IMR-90 (cell line): ENCODE data around the gene SLC18A2. TPM values are rescaled to one million over a fixed set of nuclear protein-coding genes. Genes with fewer than 3 reads are reported as not detected.

Experiments
- ATAC-seq: fragments of 200-7000 bp; cut with Tn5 transposase; 2 replicates; pipeline ENCODE4 v1.9.1; 2020; ENCODE audit warnings: low read depth, mild to moderate bottlenecking, moderate library complexity
- BruUV-seq: library from RNA; stranded (reverse); fragments of 400-500 nt; replicated peaks from 2 replicates; lab custom pipeline; 2021; lab: Mats Ljungman, UMichigan
- CTCF ChIA-PET: fragments of 300-600 bp; formaldehyde crosslinking; extraction: SDS; loops from one replicate; lab custom pipeline; 2021; ENCODE audit warnings: antibody characterized with exemption; lab: Yijun Ruan, JAX
- POLR2A ChIA-PET: fragments of 300-600 bp; sonication (Branson Sonifier 250); formaldehyde crosslinking; loops from one replicate; lab custom pipeline; 2022; ENCODE audit warnings: antibody characterized with exemption; ENCODE audit not compliant: unreplicated experiment; lab: Charles Lee
- DNase-seq: peaks from one replicate; pipeline ENCODE4 v3.0.0; 2013
- H2AFZ ChIP-seq: replicated peaks from 2 replicates; pipeline ENCODE3; 2013; ENCODE audit warnings: low read length, mild to moderate bottlenecking; ENCODE audit not compliant: poor library complexity
- H2AK5ac ChIP-seq: 2 replicates; pipeline ENCODE4 v1.6.1; 2013; ENCODE audit warnings: low read depth, low read length, inconsistent platforms
- H2AK9ac ChIP-seq: replicated peaks from 2 replicates; pipeline ENCODE3; 2013; ENCODE audit warnings: mild to moderate bottlenecking, low read depth, low read length, moderate library complexity; ENCODE audit not compliant: poor library complexity
- H2BK120ac ChIP-seq: 2 replicates; pipeline ENCODE4 v1.6.1; 2013; ENCODE audit warnings: low read depth, low read length, inconsistent platforms
- H2BK15ac ChIP-seq: 3 replicates; pipeline ENCODE4 v1.6.1; 2013; ENCODE audit warnings: low read depth, low read length, inconsistent platforms
- H2BK20ac ChIP-seq: 2 replicates; pipeline ENCODE4 v1.6.1; 2013; ENCODE audit warnings: low read depth, mild to moderate bottlenecking, inconsistent platforms, low read length, moderate library complexity
- H2BK5ac ChIP-seq: 2 replicates; pipeline ENCODE4 v1.6.1; 2013; ENCODE audit warnings: mild to moderate bottlenecking, low read depth, low read length, inconsistent platforms; ENCODE audit not compliant: poor library complexity, severe bottlenecking
- H3K14ac ChIP-seq: replicated peaks from 2 replicates; pipeline ENCODE4 v1.6.1; 2013; ENCODE audit warnings: low read depth, low read length, inconsistent platforms
- H3K18ac ChIP-seq: 2 replicates; pipeline ENCODE4 v1.6.1; 2013; ENCODE audit warnings: low read depth, low read length, control low read depth
- H3K23ac ChIP-seq: 2 replicates; pipeline ENCODE4 v1.6.1; 2013; ENCODE audit warnings: low read depth, low read length, inconsistent platforms
- H3K27ac ChIP-seq: 2 replicates; pipeline ENCODE4 v1.5.1; 2013; ENCODE audit warnings: mild to moderate bottlenecking, control low read depth, low read length; ENCODE audit not compliant: insufficient read depth
- H3K27me3 ChIP-seq: 2 replicates; pipeline ENCODE4 v1.6.1; 2013; ENCODE audit warnings: low read length; ENCODE audit not compliant: control insufficient read depth, insufficient read depth
- H3K36me3 ChIP-seq: 2 replicates; pipeline ENCODE4 v1.6.1; 2013; ENCODE audit warnings: low read length, mixed read lengths; ENCODE audit not compliant: control insufficient read depth, insufficient read depth
- H3K4ac ChIP-seq: 2 replicates; pipeline ENCODE4 v1.6.1; 2013; ENCODE audit warnings: low read depth, low read length, inconsistent platforms
- H3K4me1 ChIP-seq: 2 replicates; pipeline ENCODE4 v1.6.1; 2013; ENCODE audit warnings: low read length, mixed read lengths; ENCODE audit not compliant: control insufficient read depth, insufficient read depth
- H3K4me2 ChIP-seq: 2 replicates; pipeline ENCODE4 v1.6.1; 2013; ENCODE audit warnings: low read depth, mild to moderate bottlenecking, control low read depth, low read length, moderate library complexity
- H3K4me3 ChIP-seq: 2 replicates; pipeline ENCODE4 v1.5.1; 2013; ENCODE audit warnings: low read depth, mild to moderate bottlenecking, control low read depth, low read length, moderate library complexity; ENCODE audit not compliant: insufficient read depth
- H3K56ac ChIP-seq: 2 replicates; pipeline ENCODE4 v1.6.1; 2013; ENCODE audit warnings: low read length, inconsistent platforms; ENCODE audit not compliant: insufficient read depth; ENCODE audit errors: extremely low read depth
- H3K79me1 ChIP-seq, 2 experiments: 2 replicates each; pipeline ENCODE4 v1.6.1; 2013; ENCODE audit warnings: low read length in 2 of 2, inconsistent platforms in 1 of 2, low read depth in 1 of 2
- H3K9ac ChIP-seq: 2 replicates; pipeline ENCODE4 v1.6.1; 2013; ENCODE audit warnings: low read depth, low read length, control low read depth
- H3K9me1 ChIP-seq: 2 replicates; pipeline ENCODE4 v1.6.1; 2013; ENCODE audit warnings: low read length, inconsistent platforms; ENCODE audit not compliant: insufficient read depth
- H3K9me3 ChIP-seq: 2 replicates; pipeline ENCODE4 v1.6.1; 2013; ENCODE audit warnings: low read length; ENCODE audit not compliant: control insufficient read depth, insufficient read depth
- H4K20me1 ChIP-seq: 2 replicates; pipeline ENCODE4 v1.6.1; 2013; ENCODE audit warnings: low read length, inconsistent platforms; ENCODE audit not compliant: insufficient read depth
- H4K5ac ChIP-seq: 2 replicates; pipeline ENCODE4 v1.6.1; 2013; ENCODE audit warnings: mild to moderate bottlenecking, low read depth, low read length, control low read depth
- H4K8ac ChIP-seq, 2 experiments: 2 replicates each; pipeline ENCODE4 v1.6.1; 2013; ENCODE audit warnings: low read depth in 2 of 2, low read length in 2 of 2, control low read depth in 1 of 2, inconsistent platforms in 1 of 2
- H4K91ac ChIP-seq: 2 replicates; pipeline ENCODE4 v1.6.1; 2013; ENCODE audit warnings: low read depth, low read length, inconsistent platforms; ENCODE audit not compliant: insufficient read depth
- CEBPB ChIP-seq: IDR thresholded peaks from 2 replicates; pipeline ENCODE4 v1.6.1; 2012; ENCODE audit warnings: low read depth, low read length, improper control_type of control experiment
- CTCF ChIP-seq: conservative IDR thresholded peaks from 2 replicates; pipeline ENCODE4 v1.5.1; 2012; ENCODE audit warnings: mild to moderate bottlenecking, low read depth, low read length, improper control_type of control experiment
- RAD21 ChIP-seq: IDR thresholded peaks from 2 replicates; pipeline ENCODE4 v1.6.1; 2012; ENCODE audit warnings: low read length, improper control_type of control experiment
- WGBS, 2 experiments: methylation state at CpG; one replicate each; pipeline versions ENCODE4 v1.1.5 to v1.1.7; 2013; ENCODE audit warnings: missing lambda C conversion rate in 2 of 2; ENCODE audit not compliant: insufficient read length in 1 of 2; ENCODE audit errors: extremely low coverage in 2 of 2; 5-methylcytosine and 5-hydroxymethylcytosine counted together
- dilution Hi-C: fragments of 300-500 bp; cut with HindIII; formaldehyde crosslinking; loops from one replicate; pipeline ENCODE4 v1.14.3; 2018; ENCODE audit warnings: low sequenced_read_pairs; ENCODE audit not compliant: unreplicated experiment
- in situ Hi-C: fragments of 300-500 bp; cut with MboI; formaldehyde crosslinking; loops from 3 replicates; pipeline ENCODE4 v1.14.3; 2019; ENCODE audit warnings: low sequenced_read_pairs, inconsistent platforms, mixed read lengths
- intact Hi-C: fragments of 100-400 bp; cut with micrococcal nuclease; formaldehyde crosslinking; loops from 2 replicates; pipeline ENCODE4 v1.10.0; 2022
- polyA plus RNA-seq, 3 experiments: library from polyadenylated mRNA; depleted of rRNA; stranded (reverse); fragments of >200 nt; gene quantifications; 2 replicates each; pipeline ENCODE4 v1.2.3, GENCODE V29; 2012; ENCODE audit warnings: low replicate concordance in 1 of 3
- total RNA-seq: library from RNA; depleted of rRNA; stranded (reverse); fragments of >200 nt; gene quantifications from 2 replicates; pipeline ENCODE4 v1.2.3, GENCODE V29; 2012
- TF ChIP-seq, protein P1 (sequence below): fragments of 150-350 bp; IDR thresholded peaks from 2 replicates; pipeline ENCODE4 v1.6.1; 2016; ENCODE audit warnings: low read depth, mild to moderate bottlenecking, low read length, moderate library complexity, borderline replicate concordance

The SLC18A2 gene
- total and polyA plus RNA-seq, 2 of the 4 experiments (the other 2 are of a cell fraction) = not detected

GRCh38 chr10:117316701-117317100 is 75.8 kb downstream of the SLC18A2 start:
- no peaks in the 10 kb centered on the region for H3K9me1 ChIP-seq
- H3K79me1 ChIP-seq = peaks cover 2 to 14% of the 10 kb centered on the region in 2 experiments; a peak in 3 of 4 replicates
- H3K14ac ChIP-seq = no peak overlapping the region
- no peak overlapping the region for H4K91ac ChIP-seq
- ATAC-seq (no peak), DNase-seq (no peak)
- H3K4me1 ChIP-seq = no peaks in the 10 kb centered on the region
- H3K9ac ChIP-seq = no peak overlapping the region
- no peaks in the 10 kb centered on the region for H3K36me3 ChIP-seq
- H2BK15ac ChIP-seq = no peak overlapping the region
- H2AK9ac ChIP-seq = no peak overlapping the region
- BruUV-seq = no TSS peak
- no peak overlapping the region for H3K4me3 ChIP-seq
- H3K4me2 ChIP-seq = no peak overlapping the region
- dilution Hi-C loops = no loop called here
- H2AK5ac ChIP-seq = no peak overlapping the region
- intact Hi-C loops = no loop called here
- H3K9me3 ChIP-seq = no peaks in the 10 kb centered on the region
- H2BK5ac ChIP-seq = no peak overlapping the region
- H3K27ac ChIP-seq = no peak overlapping the region
- TF ChIP-seq CEBPB (no peak), CTCF (no peak), RAD21 (no peak)
- TF ChIP-seq, protein P1, sequence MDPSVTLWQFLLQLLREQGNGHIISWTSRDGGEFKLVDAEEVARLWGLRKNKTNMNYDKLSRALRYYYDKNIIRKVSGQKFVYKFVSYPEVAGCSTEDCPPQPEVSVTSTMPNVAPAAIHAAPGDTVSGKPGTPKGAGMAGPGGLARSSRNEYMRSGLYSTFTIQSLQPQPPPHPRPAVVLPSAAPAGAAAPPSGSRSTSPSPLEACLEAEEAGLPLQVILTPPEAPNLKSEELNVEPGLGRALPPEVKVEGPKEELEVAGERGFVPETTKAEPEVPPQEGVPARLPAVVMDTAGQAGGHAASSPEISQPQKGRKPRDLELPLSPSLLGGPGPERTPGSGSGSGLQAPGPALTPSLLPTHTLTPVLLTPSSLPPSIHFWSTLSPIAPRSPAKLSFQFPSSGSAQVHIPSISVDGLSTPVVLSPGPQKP = no peak
- no peak overlapping the region for H4K8ac ChIP-seq
- no peak overlapping the region for H3K4ac ChIP-seq
- no peak overlapping the region for H3K56ac ChIP-seq
- no peak overlapping the region for H2AFZ ChIP-seq
- H4K5ac ChIP-seq = no peak overlapping the region
- no peaks in the 10 kb centered on the region for H3K27me3 ChIP-seq
- H2BK20ac ChIP-seq = no peak overlapping the region
- in situ Hi-C loops = loop anchor here (5.0 kb wide), 1 partner anchor 94 kb away; no protein-coding TSS in a partner anchor
- ChIA-PET POLR2A (no interaction called here), CTCF (interaction anchor here (1.5 to 4.1 kb wide), 2 partner anchors 100 to 101 kb away, joined by 7 to 37 read pairs; no protein-coding TSS in a partner anchor)
- H3K18ac ChIP-seq = no peak overlapping the region
- no peaks in the 10 kb centered on the region; the same call in 1 of the 2 replicates for H4K20me1 ChIP-seq
- no CpG with 5 or more reads among the region's 2 CpGs for WGBS, 2 experiments
- H3K23ac ChIP-seq = no peak overlapping the region
- no peak overlapping the region for H2BK120ac ChIP-seq
